NCI-H2227 (cell line): ENCODE measurements around the gene RERE.
"Not testable (repeated sequence)": the region's sequence is repeated elsewhere in the genome, so short reads cannot be mapped to it uniquely, and the experiment has no call there.

Experiments used
- DNase-seq: peaks from one replicate; lab custom pipeline; 2025; ENCODE audit not compliant: unreplicated experiment; lab: John Stamatoyannopoulos, UW

RERE gene

DNA sequence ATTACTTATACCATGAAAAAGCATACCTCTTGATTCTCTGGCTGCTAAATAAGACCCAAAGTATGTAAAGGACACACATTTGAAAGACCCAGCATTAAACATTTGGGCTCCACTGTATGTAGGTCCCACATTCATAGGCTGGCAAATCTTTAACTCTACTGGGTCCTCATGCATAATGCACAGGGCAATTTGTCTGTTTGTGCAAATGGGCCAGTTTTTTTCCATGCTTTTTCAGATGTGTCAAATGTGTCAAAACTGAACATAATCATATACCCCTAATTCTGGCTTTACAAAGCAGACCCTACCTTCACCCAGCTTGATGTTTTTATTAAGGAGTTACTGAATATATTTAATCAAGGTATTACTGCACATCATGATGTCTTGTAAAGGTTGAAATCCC, 63.7 kb downstream of the RERE start:
- no peak for DNase-seq

DNA sequence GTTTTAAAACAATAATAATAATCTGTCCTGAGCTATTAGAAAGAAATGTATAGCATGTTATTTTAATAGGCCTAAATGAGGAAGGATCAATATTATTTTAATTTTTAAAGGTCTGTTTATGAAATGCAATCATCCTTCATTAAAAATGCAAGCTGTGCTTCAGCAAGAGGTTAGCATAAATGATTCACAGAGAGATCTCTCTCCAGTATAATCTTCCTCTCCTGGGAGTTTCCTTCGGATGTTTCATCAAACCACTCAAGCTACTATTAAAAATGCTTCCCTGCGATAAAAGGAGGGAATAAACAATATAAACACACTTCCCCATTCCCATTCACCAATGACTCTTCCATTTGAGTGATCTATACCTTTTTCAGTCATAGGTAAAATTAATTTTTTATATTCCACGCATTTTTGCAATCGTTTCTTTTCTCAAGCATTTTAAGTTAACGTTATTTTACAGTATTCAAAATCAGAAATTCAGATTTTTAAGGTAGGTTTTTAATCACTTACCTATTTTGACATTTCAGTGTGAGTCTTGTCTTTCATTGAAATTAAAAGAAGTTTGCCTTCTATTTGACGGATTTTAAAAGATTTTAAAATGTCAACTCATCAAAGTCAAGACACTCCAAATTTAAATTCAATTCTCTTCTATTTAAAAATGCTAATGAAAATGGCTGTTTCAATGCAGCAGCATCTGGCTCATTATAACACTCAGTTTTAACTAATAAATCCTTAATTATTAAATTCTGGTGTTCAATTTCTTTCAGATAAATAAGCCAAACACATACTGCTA, 64.3 kb downstream of the RERE start:
- DNase-seq, result no peak

DNA sequence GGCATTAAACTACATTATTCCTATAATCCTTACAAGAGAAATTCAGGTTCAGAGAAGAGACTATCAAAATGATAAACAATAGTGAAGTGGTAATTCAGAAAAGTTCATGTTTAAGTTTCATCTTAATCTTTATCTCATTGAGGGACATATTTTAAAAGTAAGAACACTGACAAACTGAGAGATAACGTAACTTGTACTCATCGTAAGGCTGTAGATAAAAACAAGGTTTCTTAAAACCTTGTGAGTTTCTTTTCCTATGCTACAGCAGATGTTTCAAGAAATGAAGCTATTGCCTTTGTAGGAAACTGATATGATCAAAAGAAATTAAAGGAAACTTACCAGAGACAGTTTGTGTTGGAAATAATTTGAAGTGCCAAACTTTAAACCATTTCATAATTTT, 65.0 kb downstream of the RERE start:
- DNase-seq, result no peak

- no peak for DNase-seq
These were observed 65.5 kb downstream of the RERE start for GRCh38 chr1:8751984-8752383.

DNA sequence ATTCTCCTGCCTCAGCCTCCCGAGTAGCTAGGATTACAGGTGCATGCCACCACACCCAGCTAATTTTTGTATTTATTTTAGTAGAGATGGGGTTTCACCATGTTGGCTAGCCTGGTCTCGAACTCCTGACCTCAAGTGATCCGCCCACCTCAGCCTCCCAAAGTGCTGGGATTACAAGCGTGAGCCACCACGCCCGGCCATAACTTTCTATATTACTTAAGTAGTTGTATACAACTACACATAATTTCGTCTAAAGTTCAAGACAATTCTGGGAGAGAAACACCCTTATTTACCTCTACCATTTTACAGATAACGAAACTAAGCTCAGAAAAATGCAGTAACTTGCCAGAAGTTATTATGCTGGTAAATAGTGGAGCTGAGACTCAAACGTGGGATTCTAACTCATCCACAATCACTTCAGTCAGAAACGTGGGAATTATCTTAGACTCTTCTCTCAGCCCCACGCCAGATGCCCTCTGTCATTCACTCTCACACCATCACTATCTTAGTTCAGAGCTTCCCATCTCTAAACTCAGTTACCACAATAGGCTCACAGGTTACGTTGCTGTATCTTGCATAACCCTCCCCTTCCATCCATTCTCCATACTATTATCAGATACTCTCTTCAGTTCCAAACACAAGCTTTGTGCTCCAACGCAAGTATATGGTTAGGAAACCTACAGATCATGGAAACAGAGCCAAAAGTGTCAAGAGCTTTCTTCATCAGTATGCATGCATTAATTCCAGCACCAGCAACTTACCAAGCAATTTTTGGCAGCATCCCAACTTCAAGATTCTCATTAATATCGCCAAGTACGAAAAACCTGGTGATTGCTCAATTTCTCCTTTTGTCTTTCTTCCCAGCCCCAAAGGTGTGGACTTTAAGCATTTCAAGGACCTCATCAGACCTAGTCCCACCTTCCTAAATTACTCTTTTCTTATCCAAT, 69.3 kb downstream of the RERE start:
- DNase-seq, result no peak

GRCh38 chr1:8746554-8746953, 70.9 kb downstream of the RERE start:
- DNase-seq, result no peak

DNA sequence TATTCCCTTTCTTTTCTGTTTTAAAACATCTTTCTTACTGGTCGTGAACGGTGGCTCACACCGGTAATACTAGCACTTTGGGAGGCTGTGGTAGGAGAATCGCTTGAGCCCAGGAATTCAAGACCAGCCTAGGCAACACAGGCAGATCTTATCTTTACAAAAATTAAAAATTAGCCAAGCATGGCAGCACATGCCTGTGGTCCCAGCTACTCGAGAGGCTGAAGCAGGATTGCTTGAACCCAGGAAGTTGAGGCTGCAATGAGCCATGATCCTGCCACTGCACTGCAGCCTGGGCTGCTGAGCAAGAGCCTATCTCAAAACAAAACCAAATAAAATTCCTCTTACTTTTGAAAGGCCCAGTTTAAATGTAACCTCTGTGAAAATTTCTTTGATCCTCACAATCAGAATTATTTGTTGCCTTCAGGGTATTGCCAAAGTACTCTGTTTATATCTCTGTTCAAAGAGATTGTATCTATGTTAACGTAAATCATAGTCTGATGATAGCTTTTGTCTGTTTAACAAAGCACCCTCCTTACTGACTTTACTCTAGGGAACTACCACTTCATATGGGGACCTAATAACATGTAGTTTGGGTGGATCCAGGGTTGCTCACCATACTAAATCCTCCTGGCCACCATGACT, 71.6 kb downstream of the RERE start:
- no peak for DNase-seq

GRCh38 chr1:8745346-8745745, 72.1 kb downstream of the RERE start:
- no peak for DNase-seq

DNA sequence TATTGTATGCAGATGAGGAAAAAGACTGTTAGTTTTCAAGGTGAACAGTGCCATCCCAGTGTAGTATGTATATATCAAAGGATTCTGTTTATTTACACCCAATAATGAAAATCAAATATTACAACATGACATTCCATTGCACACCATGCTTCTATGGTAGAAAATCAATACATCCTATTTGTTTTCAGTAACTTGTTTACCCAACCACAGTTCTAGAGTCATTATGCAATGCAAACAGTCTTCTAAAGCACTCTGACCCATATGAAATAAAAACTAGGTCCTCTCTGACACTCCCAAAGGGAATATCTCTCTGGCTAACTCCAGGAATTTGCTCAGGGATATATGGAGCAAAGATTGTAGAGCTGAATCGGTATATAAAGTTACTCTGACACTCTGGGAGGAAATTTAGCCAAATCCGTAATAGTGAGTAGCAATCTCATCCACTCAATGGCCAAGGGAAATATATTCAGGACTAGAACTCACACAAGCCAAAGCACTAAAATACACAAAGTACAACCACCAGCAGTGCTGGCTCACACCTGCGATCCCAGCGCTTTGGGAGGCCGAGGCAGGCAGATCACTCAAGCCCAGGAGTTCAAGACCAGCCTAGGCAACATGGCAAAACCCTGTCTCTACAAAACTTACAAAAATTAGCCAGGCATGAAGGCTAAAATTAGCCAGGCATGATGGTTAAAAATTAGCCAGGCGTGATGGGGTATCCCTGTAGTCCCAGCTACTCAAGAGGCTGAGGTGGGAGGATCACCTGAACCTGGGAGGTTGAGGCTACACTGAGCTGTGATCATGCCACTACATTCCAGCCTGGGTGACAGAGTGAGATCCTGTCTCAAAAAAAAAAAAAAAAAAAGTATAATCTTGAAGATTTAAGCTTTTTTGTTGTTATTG, 75.2 kb downstream of the RERE start:
- no peak for DNase-seq

DNA sequence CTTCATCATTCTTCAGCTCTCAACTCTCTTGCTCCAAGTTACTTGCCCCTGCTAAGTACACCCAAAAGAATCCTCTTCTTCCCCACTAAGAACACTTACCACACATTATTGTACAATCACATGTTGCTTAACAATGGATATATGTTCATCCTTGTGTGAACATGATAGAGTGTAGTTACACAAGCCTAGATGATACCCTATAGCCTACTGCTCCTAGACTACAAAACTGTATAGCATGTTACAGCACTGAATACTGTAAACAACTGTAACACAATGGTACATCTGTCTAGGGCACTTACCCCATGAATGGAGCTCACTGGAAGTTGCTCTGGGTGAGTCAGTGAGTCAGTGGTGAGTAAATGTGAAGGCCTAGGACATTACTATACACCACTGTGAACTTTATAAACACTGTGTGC, 77.4 kb downstream of the RERE start:
- DNase-seq, result no peak

GRCh38 chr1:8739377-8739776, 78.1 kb downstream of the RERE start:
- no peak for DNase-seq

DNA sequence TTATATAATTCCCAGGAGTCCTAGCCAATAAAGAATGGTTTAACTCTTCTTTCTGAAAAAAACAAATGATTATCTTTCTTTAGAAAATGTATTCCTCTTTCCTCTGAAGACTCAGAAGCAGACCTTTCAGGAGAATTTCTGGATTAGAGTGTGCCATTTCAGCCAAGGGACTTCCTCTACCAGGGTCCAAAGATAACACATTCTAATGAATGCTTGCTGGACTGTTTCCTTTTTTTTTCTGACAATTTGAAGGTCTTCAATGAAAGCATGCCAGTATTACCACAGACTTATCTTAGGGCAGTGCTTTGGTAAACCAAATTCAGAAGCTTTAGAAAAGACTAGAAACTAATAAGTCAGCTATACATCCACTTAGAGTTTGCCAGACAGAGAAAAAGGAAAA, 80.5 kb downstream of the RERE start:
- no peak for DNase-seq

GRCh38 chr1:8733484-8733883, 84.0 kb downstream of the RERE start:
- DNase-seq, result no peak

DNA sequence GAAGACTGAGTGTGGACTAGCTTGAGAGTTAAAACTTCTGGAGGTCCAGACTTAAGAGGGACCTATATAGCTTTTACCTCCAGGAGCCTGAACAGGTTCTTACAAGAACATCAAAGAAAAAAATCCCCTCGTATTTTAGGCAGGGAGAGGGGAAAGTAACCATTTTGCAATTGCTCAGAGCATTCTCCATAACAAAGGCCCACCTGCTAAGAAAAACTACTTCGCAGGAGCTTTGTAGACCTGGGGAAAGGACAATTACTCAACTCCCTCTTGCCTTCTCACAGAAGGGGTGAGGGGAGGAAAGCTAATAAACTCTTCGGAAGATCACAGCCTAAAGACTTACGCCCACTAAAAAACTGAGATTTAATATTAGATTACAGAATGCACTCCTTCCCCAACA, 86.3 kb downstream of the RERE start:
- no peak for DNase-seq

- DNase-seq, result no peak
These were observed 89.0 kb downstream of the RERE start for GRCh38 chr1:8728464-8728863.

DNA sequence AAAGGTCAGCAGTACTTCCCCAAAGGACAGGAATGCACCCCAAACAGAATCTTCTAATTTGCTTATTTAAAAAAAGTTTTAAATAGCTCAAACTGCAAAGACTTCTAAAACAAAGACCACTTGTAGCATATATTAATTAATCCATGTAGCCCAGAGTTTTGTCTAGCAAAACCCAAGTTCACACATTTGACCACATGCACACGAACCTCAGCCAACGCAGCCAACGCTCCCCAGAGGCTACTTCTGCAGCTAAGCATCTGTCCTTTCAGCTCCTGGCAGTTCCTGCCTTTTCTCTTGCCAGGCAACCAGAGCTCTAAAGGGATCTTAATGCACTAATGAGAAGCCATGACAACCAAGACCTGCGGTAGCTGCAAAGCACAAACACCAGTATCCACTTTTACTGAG, 89.6 kb downstream of the RERE start:
- DNase-seq, result peak; percentile 8

- DNase-seq, result not testable (repeated sequence)
These were observed 90.1 kb downstream of the RERE start for GRCh38 chr1:8727316-8727715.

- not testable (repeated sequence) for DNase-seq
These were observed 90.6 kb downstream of the RERE start for GRCh38 chr1:8726801-8727186.

DNA sequence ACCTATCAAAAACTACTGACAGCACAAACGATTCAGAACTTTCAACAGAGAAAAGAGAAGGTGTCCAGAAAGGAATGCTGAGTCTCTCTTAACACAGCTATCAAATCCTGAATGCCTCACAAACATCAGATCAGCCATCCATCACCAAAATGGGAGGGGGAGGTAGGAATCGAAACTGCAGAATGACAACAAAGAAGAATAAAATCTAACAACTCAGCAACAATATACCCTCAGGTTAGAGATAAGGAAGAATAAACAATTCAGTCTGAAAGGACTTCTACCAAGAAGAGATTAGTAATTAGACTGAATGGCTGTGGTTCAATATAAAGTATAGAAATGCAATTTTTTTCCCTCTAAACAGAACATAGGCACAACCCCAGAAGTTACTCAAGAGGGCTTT, 94.4 kb downstream of the RERE start:
- DNase-seq, result no peak

DNA sequence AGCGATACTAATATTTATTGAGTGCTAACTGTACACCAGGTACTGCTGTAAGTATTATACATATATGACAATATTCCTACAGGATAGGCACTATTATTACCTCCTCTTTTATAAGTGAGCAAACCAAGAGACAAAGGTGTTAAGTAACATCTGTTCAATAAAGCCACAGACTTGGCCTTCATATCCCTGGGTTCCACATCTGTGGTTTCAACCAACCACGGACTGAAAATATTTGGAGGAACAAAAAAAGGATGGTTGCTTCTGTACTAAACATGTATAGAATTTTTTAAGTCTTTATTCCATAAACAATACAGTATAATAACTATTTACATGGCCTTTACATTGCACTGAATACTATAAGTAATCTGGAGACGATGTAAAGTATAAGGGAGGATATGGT, 95.1 kb downstream of the RERE start:
- no peak for DNase-seq
